Karpas-422 (cell line): ENCODE data around the gene PGAM1. TPM values are rescaled to one million over a fixed set of nuclear protein-coding genes. Genes with fewer than 3 reads are reported as not detected.

Experiments used
- DNase-seq: peaks from one replicate; pipeline ENCODE4 v3.0.0-alpha.2; 2015
- H2AFZ ChIP-seq: fragments of 200-600 bp; sonication (generic); 2 replicates; pipeline ENCODE4 v1.6.1; 2014; ENCODE audit warnings: antibody characterized with exemption, low read length, mixed read lengths
- H3K27ac ChIP-seq: fragments of 200-600 bp; sonication (generic); 2 replicates; pipeline ENCODE4 v1.5.1; 2014; ENCODE audit warnings: mild to moderate bottlenecking, low read length, moderate library complexity
- H3K27me3 ChIP-seq: fragments of 200-600 bp; sonication (generic); 2 replicates; pipeline ENCODE4 v1.6.1; 2014; ENCODE audit warnings: low read length, mixed read lengths
- H3K36me3 ChIP-seq: fragments of 200-600 bp; sonication (generic); 2 replicates; pipeline ENCODE4 v1.6.1; 2014; ENCODE audit warnings: low read length, mixed read lengths; ENCODE audit not compliant: insufficient read depth
- H3K4me1 ChIP-seq: fragments of 200-600 bp; sonication (generic); 2 replicates; pipeline ENCODE4 v1.6.1; 2014; ENCODE audit warnings: mild to moderate bottlenecking, low read length, mixed read lengths
- H3K4me2 ChIP-seq: fragments of 200-600 bp; sonication (generic); 2 replicates; pipeline ENCODE4 v1.6.1; 2014; ENCODE audit warnings: low read length, low read depth, mild to moderate bottlenecking; ENCODE audit not compliant: poor library complexity, severe bottlenecking
- H3K4me3 ChIP-seq: fragments of 200-600 bp; sonication (generic); 2 replicates; pipeline ENCODE4 v1.5.1; 2014; ENCODE audit warnings: mild to moderate bottlenecking, antibody characterized with exemption, low read length, mixed read lengths
- H3K79me2 ChIP-seq: fragments of 200-600 bp; sonication (generic); 2 replicates; pipeline ENCODE4 v1.6.1; 2014; ENCODE audit warnings: mild to moderate bottlenecking, low read length, mixed read lengths
- H3K9ac ChIP-seq: fragments of 200-600 bp; sonication (generic); 2 replicates; pipeline ENCODE4 v1.6.0; 2014; ENCODE audit warnings: low read length
- H3K9me2 ChIP-seq: fragments of 200-600 bp; sonication (generic), shearing (Covaris generic); replicated peaks from 2 replicates; pipeline ENCODE4 v1.6.0; 2014; ENCODE audit warnings: mild to moderate bottlenecking, low read length, moderate library complexity; ENCODE audit not compliant: insufficient read depth
- H3K9me3 ChIP-seq: fragments of 300-700, 200-600 bp; sonication (generic); 2 replicates; pipeline ENCODE4 v1.6.1; 2014; ENCODE audit warnings: low read length, mixed read lengths
- H4K20me1 ChIP-seq: fragments of 200-600 bp; sonication (generic); 2 replicates; pipeline ENCODE4 v1.6.1; 2014; ENCODE audit warnings: mild to moderate bottlenecking, antibody characterized with exemption, low read length, low read depth; ENCODE audit not compliant: insufficient read depth
- total RNA-seq: library from RNA; depleted of rRNA; stranded (reverse); fragments of >200 nt; shearing (Covaris generic); gene quantifications from 2 replicates; pipeline ENCODE4 v1.2.3, GENCODE V29; 2014; ENCODE audit warnings: low replicate concordance; rRNA removed

The PGAM1 gene
- total RNA-seq: 234 and 237 TPM in 2 replicates

GRCh38 chr10:97425964-97426775, at the start of gene PGAM1:
PGAM1 (plus strand) TSS chr10:97426191; CDS start chr10:97426308, 117 bp downstream.
- H3K9me3 ChIP-seq: no peaks in the 10 kb centered on the region
- H2AFZ ChIP-seq: no peak within 1 kb of the TSS
- H3K36me3 ChIP-seq: peaks cover 13% of the 10 kb centered on the region; the same call in 1 of the 2 replicates
- peak within 1 kb of the TSS; percentile 74 for H3K27ac ChIP-seq
- H3K4me1 ChIP-seq: peaks cover 30% of the 10 kb centered on the region
- peak; percentile 94 for DNase-seq
- peak within 1 kb of the TSS; percentile 87 for H3K9ac ChIP-seq
- peaks cover 34% of the 10 kb centered on the region for H3K79me2 ChIP-seq
- H3K9me2 ChIP-seq: no peaks in the 10 kb centered on the region
- no peaks in the 10 kb centered on the region for H3K27me3 ChIP-seq
- H4K20me1 ChIP-seq: peaks cover 7% of the 10 kb centered on the region; the same call in 1 of the 2 replicates
- peak within 1 kb of the TSS; percentile 98 for H3K4me2 ChIP-seq
- peak within 1 kb of the TSS; percentile 89 for H3K4me3 ChIP-seq

GRCh38 chr10:97376413-97376812, 49.6 kb upstream of the PGAM1 start:
- Histone ChIP-seq H3K9me3 (no peaks in the 10 kb centered on the region), H3K27me3 (no peaks in the 10 kb centered on the region), H3K4me2 (no peak overlapping the region), H3K4me3 (no peak overlapping the region), H3K79me2 (no peaks in the 10 kb centered on the region), H3K27ac (no peak overlapping the region), H4K20me1 (no peaks in the 10 kb centered on the region), H3K9me2 (no peaks in the 10 kb centered on the region), H3K9ac (no peak overlapping the region), H2AFZ (no peak overlapping the region), H3K4me1 (no peaks in the 10 kb centered on the region), H3K36me3 (no peaks in the 10 kb centered on the region)
- no peak for DNase-seq

- Histone ChIP-seq H3K4me1 (no peaks in the 10 kb centered on the region), H2AFZ (no peak overlapping the region), H3K9me3 (no peaks in the 10 kb centered on the region), H4K20me1 (no peaks in the 10 kb centered on the region), H3K9me2 (no peaks in the 10 kb centered on the region), H3K9ac (no peak overlapping the region), H3K4me2 (no peak overlapping the region), H3K36me3 (no peaks in the 10 kb centered on the region), H3K4me3 (no peak overlapping the region), H3K27ac (no peak overlapping the region), H3K79me2 (no peaks in the 10 kb centered on the region), H3K27me3 (no peaks in the 10 kb centered on the region)
- DNase-seq: no peak
These were observed 46.8 kb upstream of the PGAM1 start for GRCh38 chr10:97378933-97379921.

- DNase-seq: no peak
- H3K4me3 ChIP-seq: no peak overlapping the region
- no peaks in the 10 kb centered on the region for H3K9me3 ChIP-seq
- no peaks in the 10 kb centered on the region for H3K27me3 ChIP-seq
- no peaks in the 10 kb centered on the region for H4K20me1 ChIP-seq
- no peak overlapping the region for H3K27ac ChIP-seq
- H3K9ac ChIP-seq: no peak overlapping the region
- no peaks in the 10 kb centered on the region for H3K79me2 ChIP-seq
- no peaks in the 10 kb centered on the region for H3K4me1 ChIP-seq
- no peaks in the 10 kb centered on the region for H3K36me3 ChIP-seq
- H3K9me2 ChIP-seq: no peaks in the 10 kb centered on the region
- no peak overlapping the region for H2AFZ ChIP-seq
- no peak overlapping the region for H3K4me2 ChIP-seq
These were observed 45.5 kb upstream of the PGAM1 start for GRCh38 chr10:97380516-97380915.

GRCh38 chr10:97381626-97382025, 44.4 kb upstream of the PGAM1 start:
- no peak overlapping the region for H3K27ac ChIP-seq
- no peak overlapping the region for H3K4me2 ChIP-seq
- H3K4me3 ChIP-seq: no peak overlapping the region
- H3K36me3 ChIP-seq: no peaks in the 10 kb centered on the region
- no peaks in the 10 kb centered on the region for H3K79me2 ChIP-seq
- H4K20me1 ChIP-seq: no peaks in the 10 kb centered on the region
- no peaks in the 10 kb centered on the region for H3K9me2 ChIP-seq
- DNase-seq: no peak
- no peaks in the 10 kb centered on the region for H3K4me1 ChIP-seq
- no peaks in the 10 kb centered on the region for H3K27me3 ChIP-seq
- no peak overlapping the region for H3K9ac ChIP-seq
- H2AFZ ChIP-seq: no peak overlapping the region
- no peaks in the 10 kb centered on the region for H3K9me3 ChIP-seq

GRCh38 chr10:97383159-97383558, 42.8 kb upstream of the PGAM1 start:
- Histone ChIP-seq H3K9me2 (no peaks in the 10 kb centered on the region), H3K79me2 (no peaks in the 10 kb centered on the region), H3K27me3 (no peaks in the 10 kb centered on the region), H3K27ac (no peak overlapping the region), H3K9ac (no peak overlapping the region), H3K4me3 (no peak overlapping the region), H4K20me1 (no peaks in the 10 kb centered on the region), H3K36me3 (no peaks in the 10 kb centered on the region), H3K4me2 (no peak overlapping the region), H2AFZ (no peak overlapping the region), H3K4me1 (no peaks in the 10 kb centered on the region), H3K9me3 (no peaks in the 10 kb centered on the region)
- no peak for DNase-seq

- no peak overlapping the region for H2AFZ ChIP-seq
- no peak overlapping the region for H3K9ac ChIP-seq
- no peak overlapping the region for H3K4me3 ChIP-seq
- no peaks in the 10 kb centered on the region for H3K9me3 ChIP-seq
- no peak for DNase-seq
- H4K20me1 ChIP-seq: no peaks in the 10 kb centered on the region
- no peaks in the 10 kb centered on the region for H3K36me3 ChIP-seq
- no peaks in the 10 kb centered on the region for H3K79me2 ChIP-seq
- no peaks in the 10 kb centered on the region for H3K9me2 ChIP-seq
- H3K27me3 ChIP-seq: no peaks in the 10 kb centered on the region
- H3K4me2 ChIP-seq: no peak overlapping the region
- no peaks in the 10 kb centered on the region for H3K4me1 ChIP-seq
- no peak overlapping the region for H3K27ac ChIP-seq
These were observed 41.8 kb upstream of the PGAM1 start for GRCh38 chr10:97384156-97384555.

GRCh38 chr10:97384641-97385040, 41.4 kb upstream of the PGAM1 start:
- Histone ChIP-seq H3K4me2 (no peak overlapping the region), H3K9ac (no peak overlapping the region), H3K27ac (no peak overlapping the region)

More at GRCh38 chr10:97384641-97385040, 41.4 kb upstream of the PGAM1 start:
- Histone ChIP-seq H3K4me3 (no peak overlapping the region), H3K4me1 (no peaks in the 10 kb centered on the region), H3K27me3 (no peaks in the 10 kb centered on the region), H3K79me2 (no peaks in the 10 kb centered on the region), H4K20me1 (no peaks in the 10 kb centered on the region), H3K9me3 (no peaks in the 10 kb centered on the region), H3K9me2 (no peaks in the 10 kb centered on the region), H3K36me3 (no peaks in the 10 kb centered on the region), H2AFZ (no peak overlapping the region)
- DNase-seq: no peak
